ENCODE measurements around the gene FSHR.

Gene FSHR

DNA sequence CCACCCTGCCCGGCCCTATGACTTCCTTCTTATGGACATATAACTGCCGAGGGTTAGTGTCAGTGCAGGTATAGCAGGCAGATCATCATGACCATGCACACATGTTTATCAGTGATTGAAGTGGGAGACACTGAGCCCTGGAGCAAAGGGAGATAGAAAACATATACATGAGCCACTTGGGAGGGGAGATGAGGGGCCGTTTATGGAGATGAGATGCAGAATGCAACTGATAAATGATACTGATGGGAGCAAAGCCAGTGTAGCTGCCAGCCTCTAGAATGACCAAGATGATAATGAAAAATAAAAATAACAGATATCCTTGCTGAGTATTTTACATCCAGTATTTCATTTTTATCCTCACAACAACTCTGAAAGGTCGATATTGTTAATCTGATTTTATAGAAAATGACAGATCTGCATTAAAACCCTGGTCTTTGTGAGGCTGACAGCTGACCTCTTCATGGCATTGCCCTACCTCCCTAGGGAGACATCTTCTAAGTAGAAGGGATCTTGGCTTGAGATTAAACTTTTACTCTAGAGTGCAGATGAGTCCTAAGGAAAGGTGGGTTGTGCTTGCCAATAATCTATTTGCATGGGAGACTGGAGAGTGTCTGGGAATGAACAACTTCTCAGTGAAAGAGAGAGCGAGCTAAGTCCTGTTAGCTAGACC, 220.4 kb downstream of the FSHR start:
- FAIRE-seq (no peak), DNase-seq (ENCODE audit: insufficient read length, low spot score) (no peak)
- no peak for TF ChIP-seq CTCF (IDR thresholded peaks at IDR 0.05; ENCODE audit: insufficient read depth, missing control alignments)

- FAIRE-seq (no peak), DNase-seq (ENCODE audit: insufficient read length, low spot score) (no peak)
- TF ChIP-seq CTCF (IDR thresholded peaks at IDR 0.05; ENCODE audit: insufficient read depth, missing control alignments) = no peak
Measured at GRCh38 chr2:48932667-48933066, 221.6 kb downstream of the FSHR start.

DNA sequence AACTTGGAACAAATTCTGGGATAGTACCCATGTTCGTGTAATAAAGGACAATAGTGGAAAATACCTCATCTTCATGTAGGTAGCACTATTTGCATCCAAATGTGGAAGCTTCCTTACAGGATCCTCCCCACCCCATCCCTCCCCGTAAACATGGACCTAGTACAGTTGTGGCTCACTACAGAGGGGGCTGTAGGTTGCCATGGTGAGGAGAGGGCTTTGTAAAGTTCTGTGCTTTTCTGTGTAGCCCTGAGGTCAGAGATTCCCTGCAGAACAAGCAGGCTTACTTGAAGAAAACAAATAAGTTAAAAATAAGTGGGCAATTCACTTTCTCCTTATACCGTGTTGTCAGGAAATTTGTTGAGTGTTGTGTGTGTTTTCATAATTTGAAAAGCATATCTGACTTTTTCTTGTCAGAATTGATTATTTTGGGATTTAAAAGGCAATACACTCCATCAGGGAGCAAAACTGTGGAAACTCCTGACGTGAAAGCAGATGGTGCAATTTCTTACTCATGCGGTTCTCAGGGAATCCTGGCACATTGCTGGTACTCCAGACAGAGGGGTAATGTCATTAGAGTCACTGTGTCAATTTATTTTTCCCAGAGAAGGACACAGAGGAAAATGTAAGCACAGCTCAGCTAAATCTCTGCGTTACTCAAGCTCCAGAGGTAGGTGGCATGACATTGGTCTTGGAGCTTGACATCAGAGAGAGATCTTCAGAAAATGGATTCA, 224.6 kb downstream of the FSHR start:
- DNase-seq (ENCODE audit: insufficient read length, low spot score) = no peak
- no peak for FAIRE-seq
- no peak for TF ChIP-seq CTCF (IDR thresholded peaks at IDR 0.05; ENCODE audit: insufficient read depth, missing control alignments)

- no peak for TF ChIP-seq CTCF (IDR thresholded peaks at IDR 0.05; ENCODE audit: insufficient read depth, missing control alignments)
- DNase-seq (ENCODE audit: insufficient read length, low spot score) (no peak), FAIRE-seq (no peak)
Measured at GRCh38 chr2:48927355-48927754, 227.0 kb downstream of the FSHR start.

DNA sequence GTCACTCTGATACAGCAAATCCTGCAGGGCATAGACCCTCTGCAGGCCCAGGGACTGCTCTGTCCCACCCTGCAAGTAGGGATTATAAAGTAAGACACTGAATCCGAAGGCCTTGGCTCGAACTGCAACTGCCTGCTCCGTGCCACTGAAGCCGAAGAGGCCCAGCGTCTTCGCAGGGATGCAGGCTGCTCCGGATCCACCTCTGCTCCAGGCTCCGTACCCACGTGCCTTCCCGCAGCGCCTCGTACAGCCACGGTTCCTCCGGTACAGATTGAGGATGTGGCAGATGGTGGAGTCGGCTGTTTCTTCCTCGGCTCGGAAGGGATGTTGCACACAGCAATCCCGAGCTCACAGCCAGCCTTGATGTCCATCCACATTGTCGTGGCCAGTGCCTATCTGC, 238.4 kb downstream of the FSHR start:
- DNase-seq (ENCODE audit: insufficient read length, low spot score) (no peak), FAIRE-seq (no peak)
- TF ChIP-seq CTCF (IDR thresholded peaks at IDR 0.05; ENCODE audit: insufficient read depth, missing control alignments) = no peak

- FAIRE-seq (no peak), DNase-seq (ENCODE audit: insufficient read length, low spot score) (no peak)
- TF ChIP-seq CTCF (IDR thresholded peaks at IDR 0.05; ENCODE audit: insufficient read depth, missing control alignments) = no peak
Measured at GRCh38 chr2:48915227-48915626, 239.1 kb downstream of the FSHR start.

- TF ChIP-seq CTCF (IDR thresholded peaks at IDR 0.05; ENCODE audit: insufficient read depth, missing control alignments) = no peak
- FAIRE-seq = no peak
- DNase-seq (ENCODE audit: insufficient read length, low spot score) = no peak
Measured at GRCh38 chr2:48914477-48915089, 239.7 kb downstream of the FSHR start.

All from D721Med (cell line).